ENCODE results near the gene EIPR1. TPM values are rescaled to one million over a fixed set of nuclear protein-coding genes. Genes with fewer than 3 reads are reported as not detected.

Gene EIPR1
- total RNA-seq, 2 donors from 2014 or later = 13.5 TPM

DNA sequence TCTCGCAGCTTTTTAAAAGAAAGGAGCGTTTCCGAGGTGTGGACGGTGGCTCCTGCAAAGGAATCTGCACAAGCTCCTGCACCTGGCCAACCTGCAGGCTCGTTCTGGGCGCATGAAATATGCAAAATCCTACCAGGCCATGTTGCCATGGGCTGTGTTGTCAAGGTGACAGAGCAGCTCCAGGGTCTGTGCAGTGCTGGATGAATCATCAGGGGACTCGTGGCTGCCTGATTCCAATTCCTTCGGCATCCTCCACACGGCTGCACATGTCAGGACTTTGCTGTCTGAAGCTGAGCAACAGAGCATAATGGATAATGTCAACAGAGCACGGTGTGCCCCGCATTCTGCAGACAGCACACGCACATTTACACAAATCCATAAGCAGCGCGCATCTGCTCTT lies 120.5 kb downstream of the EIPR1 start:
- Histone ChIP-seq H3K27ac (no peak overlapping the region), H3K4me1 (no peaks in the 10 kb centered on the region), H3K36me3 (replicated peaks in 1 of 2; ENCODE audit: insufficient read depth in 1 of 2, low read depth in 2 of 2) (no peaks in the 10 kb centered on the region), H3K27me3 (no peaks in the 10 kb centered on the region), H3K4me3 (no peak overlapping the region), H3K9me3 (no peaks in the 10 kb centered on the region)
- TF ChIP-seq, protein P1, sequence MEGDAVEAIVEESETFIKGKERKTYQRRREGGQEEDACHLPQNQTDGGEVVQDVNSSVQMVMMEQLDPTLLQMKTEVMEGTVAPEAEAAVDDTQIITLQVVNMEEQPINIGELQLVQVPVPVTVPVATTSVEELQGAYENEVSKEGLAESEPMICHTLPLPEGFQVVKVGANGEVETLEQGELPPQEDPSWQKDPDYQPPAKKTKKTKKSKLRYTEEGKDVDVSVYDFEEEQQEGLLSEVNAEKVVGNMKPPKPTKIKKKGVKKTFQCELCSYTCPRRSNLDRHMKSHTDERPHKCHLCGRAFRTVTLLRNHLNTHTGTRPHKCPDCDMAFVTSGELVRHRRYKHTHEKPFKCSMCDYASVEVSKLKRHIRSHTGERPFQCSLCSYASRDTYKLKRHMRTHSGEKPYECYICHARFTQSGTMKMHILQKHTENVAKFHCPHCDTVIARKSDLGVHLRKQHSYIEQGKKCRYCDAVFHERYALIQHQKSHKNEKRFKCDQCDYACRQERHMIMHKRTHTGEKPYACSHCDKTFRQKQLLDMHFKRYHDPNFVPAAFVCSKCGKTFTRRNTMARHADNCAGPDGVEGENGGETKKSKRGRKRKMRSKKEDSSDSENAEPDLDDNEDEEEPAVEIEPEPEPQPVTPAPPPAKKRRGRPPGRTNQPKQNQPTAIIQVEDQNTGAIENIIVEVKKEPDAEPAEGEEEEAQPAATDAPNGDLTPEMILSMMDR (IDR thresholded peaks at IDR 0.05) = no peak
- TF ChIP-seq POLR2A (IDR thresholded peaks at IDR 0.05) = no peak
- 88 to 95% methylated on average over 11 to 14 of the region's 14 CpGs for WGBS, 2 donors
- DNase-seq (no peak), ATAC-seq (no peak)
- intact Hi-C loops (cut with DNase I) = no loop called here

DNA sequence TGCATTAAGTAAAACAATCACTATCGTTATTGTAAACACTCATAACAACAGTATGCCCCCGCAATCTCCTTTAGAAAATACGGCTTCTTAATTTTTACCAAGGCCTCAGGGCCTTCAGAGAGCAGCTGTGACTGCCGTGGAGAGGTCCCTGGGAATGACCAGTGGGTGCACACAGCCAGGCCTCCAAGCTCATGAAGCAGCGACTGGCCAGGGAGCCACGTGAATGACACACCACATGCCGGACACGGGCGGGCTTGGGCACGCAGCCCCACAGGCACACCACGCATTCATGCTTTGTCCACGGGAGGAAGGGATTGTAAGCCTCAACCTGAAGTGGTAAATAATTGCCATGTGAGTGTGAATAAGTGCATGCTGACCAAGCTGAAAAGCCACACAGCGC lies 121.0 kb downstream of the EIPR1 start:
- H3K27me3 ChIP-seq = no peaks in the 10 kb centered on the region
- DNase-seq (no peak), ATAC-seq (no peak)
- 94 to 100% methylated on average over 11 to 13 of the region's 13 CpGs for WGBS, 2 donors
- no peak overlapping the region for H3K4me3 ChIP-seq
- no peak overlapping the region for H3K27ac ChIP-seq
- no peak for TF ChIP-seq POLR2A (IDR thresholded peaks at IDR 0.05)
- TF ChIP-seq, protein P1 (IDR thresholded peaks at IDR 0.05) = no peak
- no peaks in the 10 kb centered on the region for H3K36me3 ChIP-seq (replicated peaks in 1 of 2; ENCODE audit: insufficient read depth in 1 of 2, low read depth in 2 of 2)
- H3K9me3 ChIP-seq = no peaks in the 10 kb centered on the region
- no peaks in the 10 kb centered on the region for H3K4me1 ChIP-seq
- intact Hi-C loops (cut with DNase I) = no loop called here

DNA sequence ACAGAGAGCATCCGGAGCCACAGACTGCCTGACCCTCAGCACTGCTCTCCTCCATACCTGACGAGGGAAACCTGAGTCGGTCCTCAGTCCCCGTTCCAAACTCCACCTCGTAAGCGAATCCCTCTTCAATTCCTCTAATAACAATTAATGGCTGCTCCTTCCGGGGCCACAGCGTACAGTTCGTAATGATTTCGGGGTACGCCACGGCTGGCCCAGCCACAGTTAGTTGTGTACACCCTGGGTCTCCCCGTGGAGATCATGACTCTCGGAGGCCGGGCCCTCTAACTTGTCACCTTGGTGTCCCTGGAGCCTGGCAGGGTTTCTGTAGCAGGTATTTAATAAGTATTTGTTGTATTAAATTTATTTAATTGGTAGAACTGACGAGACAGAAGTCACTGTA lies 121.5 kb downstream of the EIPR1 start:
- intact Hi-C loops (cut with DNase I) = no loop called here
- ATAC-seq (no peak), DNase-seq (no peak)
- H3K4me1 ChIP-seq = no peaks in the 10 kb centered on the region
- H3K9me3 ChIP-seq = no peaks in the 10 kb centered on the region
- H3K4me3 ChIP-seq = no peak overlapping the region
- no peaks in the 10 kb centered on the region for H3K27me3 ChIP-seq
- TF ChIP-seq, protein P1 (IDR thresholded peaks at IDR 0.05) = no peak
- TF ChIP-seq POLR2A (IDR thresholded peaks at IDR 0.05) = no peak
- no peaks in the 10 kb centered on the region for H3K36me3 ChIP-seq (replicated peaks in 1 of 2; ENCODE audit: insufficient read depth in 1 of 2, low read depth in 2 of 2)
- WGBS, 2 donors = 93 to 95% methylated on average over 16 of the region's 16 CpGs
- no peak overlapping the region for H3K27ac ChIP-seq

DNA sequence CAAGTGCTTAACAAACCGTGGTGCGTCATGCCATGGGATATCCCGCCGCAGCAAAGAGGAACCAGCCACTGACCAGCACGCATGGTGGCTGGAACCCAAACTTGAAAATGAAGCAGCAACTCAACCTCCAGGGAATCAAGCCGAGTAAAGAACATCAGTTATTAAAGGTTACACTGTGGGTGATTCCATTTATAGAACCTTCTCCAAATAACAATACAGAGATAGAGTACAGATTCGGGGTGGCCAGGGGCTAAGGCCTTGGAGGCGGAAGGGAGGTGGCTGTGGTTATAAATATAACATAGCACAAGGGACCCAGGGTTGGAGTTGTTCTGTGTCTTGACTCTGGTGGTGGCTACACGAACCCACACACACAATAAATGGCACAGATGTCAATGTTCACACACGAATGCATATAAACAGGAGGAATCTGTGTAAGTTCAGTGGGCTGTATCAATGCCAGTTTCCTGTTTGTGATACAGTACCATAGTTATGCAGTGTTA lies 123.1 kb downstream of the EIPR1 start:
- 82 to 92% methylated on average over 10 of the region's 10 CpGs for WGBS, 2 donors
- Histone ChIP-seq H3K27me3 (no peaks in the 10 kb centered on the region), H3K27ac (no peak overlapping the region), H3K4me3 (no peak overlapping the region), H3K9me3 (peaks cover 0 to 4% (median 0%) of the 10 kb centered on the region in 3 donors), H3K36me3 (replicated peaks in 1 of 2; ENCODE audit: insufficient read depth in 1 of 2, low read depth in 2 of 2) (no peaks in the 10 kb centered on the region), H3K4me1 (no peaks in the 10 kb centered on the region)
- TF ChIP-seq, protein P1 (IDR thresholded peaks at IDR 0.05) = no peak
- TF ChIP-seq POLR2A (IDR thresholded peaks at IDR 0.05) = no peak
- no peak for ATAC-seq
- no peak for DNase-seq
- intact Hi-C loops (cut with DNase I) = no loop called here

DNA sequence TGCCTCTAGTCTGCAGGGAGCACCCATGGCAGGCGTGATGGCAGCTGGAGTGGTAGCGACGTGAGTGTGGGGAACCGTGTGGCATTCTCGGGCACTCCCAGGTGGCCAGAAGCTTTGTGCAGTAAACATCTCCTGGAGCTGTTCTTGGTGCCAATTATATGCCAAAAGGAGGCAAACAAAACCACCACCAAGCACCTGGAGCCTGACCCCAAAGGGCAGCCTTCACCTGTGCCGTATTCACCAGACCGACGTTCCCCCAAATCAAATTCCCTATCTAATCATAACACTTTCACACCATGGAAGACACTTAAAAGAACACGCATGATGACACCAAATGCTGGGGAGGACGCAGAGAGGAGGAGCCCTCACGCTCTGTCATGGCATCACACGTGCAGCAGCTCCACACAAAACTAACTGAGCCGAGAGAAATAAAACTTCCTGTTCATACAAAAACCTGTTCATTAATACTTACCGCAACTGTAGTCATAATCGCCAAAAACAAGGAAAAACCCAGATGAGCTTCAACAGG lies 123.6 kb downstream of the EIPR1 start:
- ATAC-seq (no peak), DNase-seq (no peak)
- H3K9me3 ChIP-seq = peaks cover 0 to 10% (median 0%) of the 10 kb centered on the region in 3 donors
- TF ChIP-seq, protein P1 (IDR thresholded peaks at IDR 0.05) = no peak
- no peak for TF ChIP-seq POLR2A (IDR thresholded peaks at IDR 0.05)
- no peak overlapping the region for H3K27ac ChIP-seq
- no peaks in the 10 kb centered on the region for H3K4me1 ChIP-seq
- intact Hi-C loops (cut with DNase I) = no loop called here
- WGBS, 2 donors = 84 to 85% methylated on average over 15 of the region's 15 CpGs
- H3K36me3 ChIP-seq (replicated peaks in 1 of 2; ENCODE audit: insufficient read depth in 1 of 2, low read depth in 2 of 2) = no peaks in the 10 kb centered on the region
- H3K27me3 ChIP-seq = no peaks in the 10 kb centered on the region
- H3K4me3 ChIP-seq = no peak overlapping the region
